K562 (cell line): Measurements from ENCODE around the gene EXOC5. TPM values are rescaled to one million over a fixed set of nuclear protein-coding genes. Genes with fewer than 3 reads are reported as not detected.

Experiments used
- ATAC-seq: fragments of 200-7000 bp; cut with Tn5 transposase; 3 replicates; pipeline ENCODE4 v1.9.1; 2020; ENCODE audit warnings: moderate library complexity
- BruUV-seq: library from RNA; stranded (reverse); fragments of 400-500 nt; replicated peaks from 2 replicates; lab custom pipeline; 2021; lab: Mats Ljungman, UMichigan
- CTCF ChIA-PET: fragments of 300-600 bp; formaldehyde crosslinking; extraction: SDS; loops from one replicate; lab custom pipeline; 2021; ENCODE audit warnings: low intra/inter-chr PET ratio; lab: Yijun Ruan, JAX
- POLR2A ChIA-PET: fragments of 300-600, 350-650 bp; sonication (Branson Sonifier 250); formaldehyde crosslinking; extraction: SDS; loops from one replicate; lab custom pipeline; 2021; ENCODE audit warnings: antibody characterized with exemption, inconsistent platforms; lab: Yijun Ruan, JAX
- DNase-seq, 4 experiments: peaks; one replicate each; pipeline versions ENCODE4 v3.0.0 to v3.0.0-alpha.2; 2011 to 2018; ENCODE audit warnings: low spot score in 3 of 4, mixed read lengths in 3 of 4; ENCODE audit errors: extremely low read depth in 1 of 4
- FAIRE-seq: peaks from 2 replicates; lab custom pipeline; 2011; peaks lifted over from hg19 to GRCh38; lab: Jason Lieb, UNC
- H2AFZ ChIP-seq: 2 replicates; pipeline ENCODE4 v1.6.0; 2011; ENCODE audit warnings: low read depth, low read length, control low read depth, inconsistent platforms
- H3K27ac ChIP-seq: fragments of 200-600 bp; 3 replicates; pipeline ENCODE4 v1.8.0; 2011; ENCODE audit warnings: low read depth, mild to moderate bottlenecking, control low read depth, inconsistent platforms, low read length, moderate library complexity, mixed read lengths; ENCODE audit errors: extremely low read depth
- H3K27me3 ChIP-seq, 2 experiments: fragments of 300-600 bp in 1 of 2; 2 replicates in 1 of 2; 3 replicates in 1 of 2; pipeline versions ENCODE4 v1.6.0 to v1.8.0; 2011; ENCODE audit warnings: inconsistent platforms in 2 of 2, low read length in 2 of 2, mild to moderate bottlenecking in 1 of 2, mixed read lengths in 1 of 2, moderate library complexity in 1 of 2; ENCODE audit not compliant: control insufficient read depth in 2 of 2, insufficient read depth in 2 of 2
- H3K36me3 ChIP-seq: fragments of 300-600 bp; 3 replicates; pipeline ENCODE4 v1.8.0; 2011; ENCODE audit warnings: mild to moderate bottlenecking, low read length, inconsistent platforms; ENCODE audit not compliant: control insufficient read depth, insufficient read depth
- H3K4me1 ChIP-seq, 2 experiments: fragments of 200-600 bp in 1 of 2; replicated peaks in 1 of 2; 2 replicates in 1 of 2; 3 replicates in 1 of 2; pipeline versions ENCODE4 v1.5.1 to v1.8.0; 2011; ENCODE audit warnings: inconsistent platforms in 2 of 2, low read length in 2 of 2, mild to moderate bottlenecking in 1 of 2, mixed read lengths in 1 of 2, moderate library complexity in 1 of 2; ENCODE audit not compliant: control insufficient read depth in 2 of 2, insufficient read depth in 2 of 2
- H3K4me2 ChIP-seq: 2 replicates; pipeline ENCODE4 v1.6.1; 2011; ENCODE audit warnings: low read length, control low read depth, inconsistent platforms, mixed read lengths; ENCODE audit not compliant: insufficient read depth
- H3K4me3 ChIP-seq: fragments of 200-600 bp; sonication (generic), shearing (Covaris generic); 2 replicates; pipeline ENCODE4 v1.5.1; 2016; ENCODE audit warnings: control low read depth, inconsistent platforms
- H3K79me2 ChIP-seq: fragments of 200-600 bp; 3 replicates; pipeline ENCODE4 v1.8.0; 2011; ENCODE audit warnings: low read length, inconsistent platforms; ENCODE audit not compliant: control insufficient read depth, insufficient read depth
- H3K9ac ChIP-seq, 2 experiments: 2 replicates each; pipeline versions ENCODE4 v1.6.0 to v1.6.1; 2011; ENCODE audit warnings: low read depth in 2 of 2, low read length in 2 of 2, control low read depth in 1 of 2, inconsistent platforms in 1 of 2, mild to moderate bottlenecking in 1 of 2, mixed read lengths in 1 of 2; ENCODE audit not compliant: insufficient read depth in 1 of 2
- H3K9me1 ChIP-seq: one replicate; pipeline ENCODE4 v1.6.0; 2011; ENCODE audit warnings: inconsistent platforms, mild to moderate bottlenecking, low read length, moderate library complexity; ENCODE audit not compliant: control insufficient read depth, insufficient read depth
- H3K9me3 ChIP-seq: replicated peaks from 2 replicates; pipeline ENCODE4 v1.5.1; 2011; ENCODE audit warnings: low read depth, low read length, inconsistent platforms; ENCODE audit not compliant: control insufficient read depth, insufficient read depth
- H4K20me1 ChIP-seq: replicated peaks from 2 replicates; pipeline ENCODE4 v1.6.1; 2011; ENCODE audit warnings: low read length, inconsistent platforms, mixed read lengths; ENCODE audit not compliant: control insufficient read depth, insufficient read depth
- CEBPB ChIP-seq: fragments of 450-650 bp; IDR thresholded peaks from 2 replicates; pipeline ENCODE4 v1.6.1; 2016; ENCODE audit warnings: missing genetic modification characterization, missing compliant biosample characterization
- FOSL1 ChIP-seq: fragments of 200-800 bp; sonication (Bioruptor generic); conservative IDR thresholded peaks from 2 replicates; pipeline ENCODE4 v1.6.1; 2016; ENCODE audit warnings: missing genetic modification characterization, missing compliant biosample characterization
- MAFF ChIP-seq: IDR thresholded peaks from 2 replicates; pipeline ENCODE4 v1.6.1; 2012; ENCODE audit warnings: low read length, improper control_type of control experiment
- MTA1 ChIP-seq: fragments of 450-650 bp; IDR thresholded peaks from 2 replicates; pipeline ENCODE4 v1.6.1; 2017; ENCODE audit warnings: borderline replicate concordance
- TRIM28 ChIP-seq: fragments of 450-650 bp; IDR thresholded peaks from 2 replicates; pipeline ENCODE4 v1.6.1; 2017
- WGBS: fragments of 100-300 bp; shearing (Covaris generic); methylation state at CpG from one replicate; pipeline ENCODE4 v1.1.6; 2016; ENCODE audit warnings: low coverage, mixed read lengths; ENCODE audit not compliant: insufficient coverage; ENCODE audit errors: missing lambda C conversion rate; 5-methylcytosine and 5-hydroxymethylcytosine counted together
- in situ Hi-C: fragments of 300-500 bp; cut with MboI; formaldehyde crosslinking; loops from 4 replicates; pipeline ENCODE4 v1.15.0; 2018; ENCODE audit warnings: inconsistent platforms, mixed read lengths
- intact Hi-C: fragments of 100-400 bp; cut with micrococcal nuclease; formaldehyde crosslinking; loops from 2 replicates; pipeline ENCODE4 v1.14.2; 2022
- polyA plus RNA-seq, 8 experiments: library from polyadenylated mRNA; depleted of rRNA in 4 of 8; stranded (reverse) in 5 of 8; unstranded in 3 of 8; fragments of >200 nt; fragmentation: Nextera tagmentation in 2 of 8; fragmentation: Illumina TruSeq in 1 of 8; extraction: Ambion mirVana in 2 of 8; extraction: Trizol in 1 of 8; gene quantifications; 2 replicates each; pipeline versions ENCODE4 v1.2.1 to v1.2.3, GENCODE V29; 2011 to 2014; ENCODE audit warnings: inconsistent platforms in 1 of 8, missing spikeins in 1 of 8
- total RNA-seq, 7 experiments: library from RNA; depleted of rRNA in 6 of 7; stranded (reverse); fragments of >200 nt in 6 of 7; fragmentation: Illumina TruSeq in 2 of 7; extraction: Trizol in 2 of 7; gene quantifications; 2 replicates each; pipeline versions ENCODE4 v1.2.1 to v1.2.3, GENCODE V29; 2011 to 2021; ENCODE audit warnings: low replicate concordance in 1 of 7
- TF ChIP-seq, protein P1 (sequence below), 2 experiments: fragments of 450-650 bp in 1 of 2; sonication (generic) in 1 of 2; formaldehyde crosslinking in 1 of 2; IDR thresholded peaks; 2 replicates each; pipeline versions ENCODE4 v1.7.1 to v1.9.0; 2016 to 2022; ENCODE audit warnings: inconsistent platforms in 1 of 2, mild to moderate bottlenecking in 1 of 2, missing genetic modification reagents in 1 of 2

EXOC5 gene
- total and polyA plus RNA-seq, 9 of the 15 experiments (the other 6 are each of a cell fraction or from before 2014, with no cell fraction given): 5.7 to 50.3 (median 32.0) TPM

DNA sequence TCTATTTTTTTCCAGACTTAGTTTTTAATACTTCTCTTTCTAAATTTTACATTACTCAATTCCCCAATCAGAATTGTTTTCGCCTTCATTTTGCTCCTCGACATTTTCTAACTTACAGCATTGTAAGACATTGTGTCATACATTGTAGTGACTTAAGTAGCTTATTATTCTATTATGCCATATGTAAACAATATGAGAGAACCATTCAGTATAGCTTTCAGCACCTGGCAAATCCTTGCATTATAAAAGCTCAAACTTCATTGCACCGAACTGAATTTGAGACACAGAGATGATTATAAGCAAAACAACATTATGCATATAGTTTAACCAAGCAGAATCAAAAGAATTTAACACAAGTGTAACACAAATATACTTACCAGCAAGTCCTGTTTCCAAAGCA, 46.8 kb downstream of the EXOC5 start (continued):
- TF ChIP-seq MAFF (no peak), TRIM28 (no peak)

DNA sequence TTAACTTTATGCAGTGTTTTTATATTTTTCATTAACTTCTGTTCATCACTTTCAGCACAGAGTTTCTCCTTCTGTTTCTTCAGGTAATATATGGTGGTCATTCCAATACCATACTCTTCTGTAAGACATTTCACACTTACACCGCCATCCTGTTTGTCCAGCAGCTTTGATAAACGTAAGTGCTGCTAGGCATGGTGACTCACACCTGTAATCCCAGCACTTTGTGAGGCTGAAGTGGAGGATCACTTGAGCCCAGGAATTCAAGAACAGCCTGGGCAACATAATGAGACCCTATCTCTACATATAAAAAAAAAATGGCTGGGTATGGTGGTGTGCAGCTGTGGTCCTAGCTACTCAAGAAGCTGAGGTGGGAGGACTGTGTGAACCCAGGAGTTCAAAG, 55.8 kb downstream of the EXOC5 start:
- H3K36me3 ChIP-seq: peaks cover 52% of the 10 kb centered on the region
- WGBS: 86% methylated on average over 2 of the region's 2 CpGs
- H3K9me1 ChIP-seq: no peaks in the 10 kb centered on the region
- no peak overlapping the region for H3K9ac ChIP-seq
- intact Hi-C loops: loop anchor here (5.0 kb wide), 1 partner anchor 74 kb away; no protein-coding TSS in a partner anchor
- FAIRE-seq: no peak
- H3K27ac ChIP-seq: no peak overlapping the region
- no peak overlapping the region for H3K4me2 ChIP-seq
- H3K4me1 ChIP-seq: no peaks in the 10 kb centered on the region; a peak in 1 of 5 replicates
- in situ Hi-C loops: no loop called here
- H3K27me3 ChIP-seq: no peaks in the 10 kb centered on the region
- no peak overlapping the region for H3K4me3 ChIP-seq
- DNase-seq: no peak
- H2AFZ ChIP-seq: no peak overlapping the region
- CTCF ChIA-PET: no interaction called here
- TF ChIP-seq CEBPB (tag) (peak; percentile 75), FOSL1 (tag) (0 out of 2 replicates have a peak, but pooled peaks have one; percentile 20), MTA1 (no peak)
- no peaks in the 10 kb centered on the region for H3K9me3 ChIP-seq
- H3K79me2 ChIP-seq: no peaks in the 10 kb centered on the region
- no TSS peak for BruUV-seq
- ATAC-seq: no peak
- POLR2A ChIA-PET: no interaction called here
- H4K20me1 ChIP-seq: no peaks in the 10 kb centered on the region

DNA sequence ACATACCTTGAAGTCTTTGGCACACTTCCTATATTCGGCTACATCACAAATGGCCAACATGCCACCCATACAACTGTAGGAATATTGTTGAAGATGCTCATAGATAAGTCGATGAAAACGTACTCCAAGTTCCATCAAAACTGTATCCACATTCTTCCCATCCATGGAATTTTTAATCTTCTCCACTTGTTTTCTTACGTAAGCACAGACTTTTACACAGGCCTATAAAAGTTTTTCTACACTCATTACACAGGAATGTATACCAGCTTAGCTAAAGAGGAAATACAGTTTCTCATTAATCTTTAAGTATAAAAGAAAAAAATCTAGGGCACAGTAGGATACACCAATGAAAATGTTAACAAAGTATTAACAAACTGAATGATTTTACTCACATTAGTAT, 59.1 kb downstream of the EXOC5 start:
- intact Hi-C loops: no loop called here
- H3K9ac ChIP-seq: no peak overlapping the region
- H2AFZ ChIP-seq: no peak overlapping the region
- no peak overlapping the region for H3K27ac ChIP-seq
- CTCF ChIA-PET: no interaction called here
- in situ Hi-C loops: no loop called here
- 98% methylated on average over 4 of the region's 4 CpGs for WGBS
- no peak overlapping the region for H3K4me3 ChIP-seq
- H3K36me3 ChIP-seq: peaks cover 37% of the 10 kb centered on the region
- no peak for FAIRE-seq
- no peaks in the 10 kb centered on the region for H4K20me1 ChIP-seq
- no peaks in the 10 kb centered on the region for H3K27me3 ChIP-seq
- POLR2A ChIA-PET: no interaction called here
- no peaks in the 10 kb centered on the region for H3K79me2 ChIP-seq
- H3K9me1 ChIP-seq: no peaks in the 10 kb centered on the region
- H3K4me1 ChIP-seq: no peaks in the 10 kb centered on the region; a peak in 1 of 5 replicates
- H3K4me2 ChIP-seq: no peak overlapping the region
- H3K9me3 ChIP-seq: no peaks in the 10 kb centered on the region
- ATAC-seq: no peak
- no peak for DNase-seq
- no TSS peak for BruUV-seq
- TF ChIP-seq, protein P1, sequence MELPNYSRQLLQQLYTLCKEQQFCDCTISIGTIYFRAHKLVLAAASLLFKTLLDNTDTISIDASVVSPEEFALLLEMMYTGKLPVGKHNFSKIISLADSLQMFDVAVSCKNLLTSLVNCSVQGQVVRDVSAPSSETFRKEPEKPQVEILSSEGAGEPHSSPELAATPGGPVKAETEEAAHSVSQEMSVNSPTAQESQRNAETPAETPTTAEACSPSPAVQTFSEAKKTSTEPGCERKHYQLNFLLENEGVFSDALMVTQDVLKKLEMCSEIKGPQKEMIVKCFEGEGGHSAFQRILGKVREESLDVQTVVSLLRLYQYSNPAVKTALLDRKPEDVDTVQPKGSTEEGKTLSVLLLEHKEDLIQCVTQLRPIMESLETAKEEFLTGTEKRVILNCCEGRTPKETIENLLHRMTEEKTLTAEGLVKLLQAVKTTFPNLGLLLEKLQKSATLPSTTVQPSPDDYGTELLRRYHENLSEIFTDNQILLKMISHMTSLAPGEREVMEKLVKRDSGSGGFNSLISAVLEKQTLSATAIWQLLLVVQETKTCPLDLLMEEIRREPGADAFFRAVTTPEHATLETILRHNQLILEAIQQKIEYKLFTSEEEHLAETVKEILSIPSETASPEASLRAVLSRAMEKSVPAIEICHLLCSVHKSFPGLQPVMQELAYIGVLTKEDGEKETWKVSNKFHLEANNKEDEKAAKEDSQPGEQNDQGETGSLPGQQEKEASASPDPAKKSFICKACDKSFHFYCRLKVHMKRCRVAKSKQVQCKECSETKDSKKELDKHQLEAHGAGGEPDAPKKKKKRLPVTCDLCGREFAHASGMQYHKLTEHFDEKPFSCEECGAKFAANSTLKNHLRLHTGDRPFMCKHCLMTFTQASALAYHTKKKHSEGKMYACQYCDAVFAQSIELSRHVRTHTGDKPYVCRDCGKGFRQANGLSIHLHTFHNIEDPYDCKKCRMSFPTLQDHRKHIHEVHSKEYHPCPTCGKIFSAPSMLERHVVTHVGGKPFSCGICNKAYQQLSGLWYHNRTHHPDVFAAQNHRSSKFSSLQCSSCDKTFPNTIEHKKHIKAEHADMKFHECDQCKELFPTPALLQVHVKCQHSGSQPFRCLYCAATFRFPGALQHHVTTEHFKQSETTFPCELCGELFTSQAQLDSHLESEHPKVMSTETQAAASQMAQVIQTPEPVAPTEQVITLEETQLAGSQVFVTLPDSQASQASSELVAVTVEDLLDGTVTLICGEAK (IDR thresholded peaks at IDR 0.05): no peak
- TF ChIP-seq, protein P1 (CRISPR knock-in tag; IDR thresholded peaks at IDR 0.05): no peak
